Natural killer cell (primary cell): ENCODE measurements around the gene NCDN. TPM values are rescaled to one million over a fixed set of nuclear protein-coding genes. Genes with fewer than 3 reads are reported as not detected.

Experiments
- ATAC-seq, 3 donors: fragments of 150-1000 bp in 2 of 3; fragments of 200-7000 bp in 1 of 3; cut with Tn5 transposase; 1 replicate in 1 of 3; 2 replicates in 2 of 3; pipeline ENCODE4 v1.10.0; 2021; ENCODE audit warnings: mild to moderate bottlenecking in 2 of 3, moderate library complexity in 2 of 3
- DNase-seq, 2 donors: peaks; one replicate each; pipeline versions ENCODE4 v3.0.0 to v3.0.0-alpha.2; 2013 to 2021; ENCODE audit warnings: mixed read lengths in 1 of 2
- H3K27ac ChIP-seq: one replicate; pipeline ENCODE4 v1.5.1; 2013; ENCODE audit warnings: mild to moderate bottlenecking, low read length
- H3K27me3 ChIP-seq: one replicate; pipeline ENCODE4 v1.6.1; 2013; ENCODE audit warnings: low read length; ENCODE audit not compliant: control insufficient read depth, insufficient read depth
- H3K36me3 ChIP-seq: one replicate; pipeline ENCODE4 v1.6.1; 2013; ENCODE audit warnings: low read length; ENCODE audit not compliant: control insufficient read depth, insufficient read depth
- H3K4me1 ChIP-seq: one replicate; pipeline ENCODE4 v1.6.1; 2013; ENCODE audit warnings: low read length; ENCODE audit not compliant: control insufficient read depth, insufficient read depth
- H3K4me3 ChIP-seq: one replicate; pipeline ENCODE4 v1.5.1; 2013; ENCODE audit warnings: low read length
- H3K9me3 ChIP-seq: one replicate; pipeline ENCODE4 v1.6.1; 2013; ENCODE audit warnings: low read length; ENCODE audit not compliant: control insufficient read depth, insufficient read depth
- H3K27ac Mint-ChIP-seq, 2 donors: one replicate each; pipeline ENCODE4 v1.8.0; 2022; ENCODE audit warnings: mild to moderate bottlenecking in 2 of 2, mixed read lengths in 2 of 2, moderate library complexity in 1 of 2
- H3K27me3 Mint-ChIP-seq, 2 donors: one replicate each; pipeline ENCODE4 v1.8.0; 2022; ENCODE audit warnings: low read depth in 2 of 2, mixed read lengths in 2 of 2
- H3K36me3 Mint-ChIP-seq: one replicate; pipeline ENCODE4 v1.8.0; 2022; ENCODE audit warnings: mixed read lengths
- H3K4me1 Mint-ChIP-seq, 2 donors: one replicate each; pipeline ENCODE4 v1.8.0; 2022; ENCODE audit warnings: mixed read lengths in 2 of 2
- H3K4me3 Mint-ChIP-seq: one replicate; pipeline ENCODE4 v1.8.0; 2022; ENCODE audit warnings: mild to moderate bottlenecking, moderate library complexity, mixed read lengths
- H3K9me3 Mint-ChIP-seq, 2 donors: one replicate each; pipeline ENCODE4 v1.8.0; 2022; ENCODE audit warnings: mixed read lengths in 2 of 2
- WGBS: methylation state at CpG from one replicate; pipeline ENCODE4 v1.1.7; 2013; ENCODE audit warnings: missing lambda C conversion rate; ENCODE audit not compliant: insufficient coverage; 5-methylcytosine and 5-hydroxymethylcytosine counted together
- intact Hi-C: fragments of 100-400 bp; cut with micrococcal nuclease; formaldehyde crosslinking; loops from one replicate; pipeline ENCODE4 v1.14.2; 2022
- total RNA-seq, 4 donors: library from RNA; stranded (reverse); fragments of 120-200 nt in 1 of 4; gene quantifications; one replicate each; pipeline versions ENCODE4 v1.2.3 to v1.2.4, GENCODE V29; 2013 to 2022
- TF ChIP-seq, protein P1 (sequence below): fragments of 200-600 bp; IDR thresholded peaks from one replicate; pipeline ENCODE4 v1.8.0; 2022; ENCODE audit warnings: antibody characterized with exemption

NCDN gene
- total RNA-seq, 3 donors from 2014 or later (not counting 1 experiment from before 2014, with no cell fraction given) = 7.9 to 10.7 (median 9.9) TPM

DNA sequence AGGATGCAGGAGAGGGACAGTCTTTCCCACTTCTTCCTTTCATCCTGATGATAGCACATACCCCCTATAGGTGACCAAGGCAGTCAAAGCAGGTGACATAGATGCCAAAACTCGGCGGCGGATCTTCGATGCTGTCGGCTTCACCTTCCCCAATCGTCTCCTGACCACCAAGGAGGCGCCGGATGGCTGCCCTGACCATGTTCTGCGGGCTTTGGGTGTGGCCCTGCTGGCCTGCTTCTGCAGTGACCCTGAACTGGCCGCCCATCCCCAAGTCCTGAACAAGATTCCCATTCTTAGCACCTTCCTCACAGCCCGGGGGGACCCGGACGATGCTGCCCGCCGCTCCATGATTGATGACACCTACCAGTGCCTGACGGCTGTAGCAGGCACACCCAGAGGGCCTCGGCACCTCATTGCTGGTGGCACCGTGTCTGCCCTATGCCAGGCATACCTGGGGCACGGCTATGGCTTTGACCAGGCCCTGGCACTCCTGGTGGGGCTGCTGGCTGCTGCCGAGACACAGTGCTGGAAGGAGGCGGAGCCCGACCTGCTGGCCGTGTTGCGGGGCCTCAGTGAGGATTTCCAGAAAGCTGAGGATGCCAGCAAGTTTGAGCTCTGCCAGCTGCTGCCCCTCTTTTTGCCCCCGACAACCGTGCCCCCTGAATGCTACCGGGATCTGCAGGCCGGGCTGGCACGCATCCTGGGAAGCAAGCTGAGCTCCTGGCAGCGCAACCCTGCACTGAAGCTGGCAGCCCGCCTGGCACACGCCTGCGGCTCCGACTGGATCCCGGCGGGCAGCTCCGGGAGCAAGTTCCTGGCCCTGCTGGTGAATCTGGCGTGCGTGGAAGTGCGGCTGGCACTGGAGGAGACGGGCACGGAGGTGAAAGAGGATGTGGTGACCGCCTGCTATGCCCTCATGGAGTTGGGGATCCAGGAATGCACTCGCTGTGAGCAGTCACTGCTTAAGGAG is 2.9 kb downstream of the NCDN start:
- peaks cover 28% of the 10 kb centered on the region for H3K4me1 ChIP-seq
- Mint-ChIP-seq H3K36me3 (no peaks in the 10 kb centered on the region), H3K9me3 (no peaks in the 10 kb centered on the region), H3K4me1 (peaks cover 30 to 60% of the 10 kb centered on the region in 2 donors), H3K4me3 (no peak overlapping the region), H3K27ac (peak overlapping the region in 1 of 2 donors; percentile 41), H3K27me3 (no peaks in the 10 kb centered on the region)
- no peak overlapping the region for H3K4me3 ChIP-seq
- ATAC-seq = no peak
- no peaks in the 10 kb centered on the region for H3K9me3 ChIP-seq
- intact Hi-C loops = no loop called here
- TF ChIP-seq, protein P1, sequence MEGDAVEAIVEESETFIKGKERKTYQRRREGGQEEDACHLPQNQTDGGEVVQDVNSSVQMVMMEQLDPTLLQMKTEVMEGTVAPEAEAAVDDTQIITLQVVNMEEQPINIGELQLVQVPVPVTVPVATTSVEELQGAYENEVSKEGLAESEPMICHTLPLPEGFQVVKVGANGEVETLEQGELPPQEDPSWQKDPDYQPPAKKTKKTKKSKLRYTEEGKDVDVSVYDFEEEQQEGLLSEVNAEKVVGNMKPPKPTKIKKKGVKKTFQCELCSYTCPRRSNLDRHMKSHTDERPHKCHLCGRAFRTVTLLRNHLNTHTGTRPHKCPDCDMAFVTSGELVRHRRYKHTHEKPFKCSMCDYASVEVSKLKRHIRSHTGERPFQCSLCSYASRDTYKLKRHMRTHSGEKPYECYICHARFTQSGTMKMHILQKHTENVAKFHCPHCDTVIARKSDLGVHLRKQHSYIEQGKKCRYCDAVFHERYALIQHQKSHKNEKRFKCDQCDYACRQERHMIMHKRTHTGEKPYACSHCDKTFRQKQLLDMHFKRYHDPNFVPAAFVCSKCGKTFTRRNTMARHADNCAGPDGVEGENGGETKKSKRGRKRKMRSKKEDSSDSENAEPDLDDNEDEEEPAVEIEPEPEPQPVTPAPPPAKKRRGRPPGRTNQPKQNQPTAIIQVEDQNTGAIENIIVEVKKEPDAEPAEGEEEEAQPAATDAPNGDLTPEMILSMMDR = no peak
- WGBS = 93% methylated on average over 44 of the region's 44 CpGs
- H3K27ac ChIP-seq = no peak overlapping the region
- H3K27me3 ChIP-seq = no peaks in the 10 kb centered on the region
- H3K36me3 ChIP-seq = peaks cover 2% of the 10 kb centered on the region
- no peak for DNase-seq

DNA sequence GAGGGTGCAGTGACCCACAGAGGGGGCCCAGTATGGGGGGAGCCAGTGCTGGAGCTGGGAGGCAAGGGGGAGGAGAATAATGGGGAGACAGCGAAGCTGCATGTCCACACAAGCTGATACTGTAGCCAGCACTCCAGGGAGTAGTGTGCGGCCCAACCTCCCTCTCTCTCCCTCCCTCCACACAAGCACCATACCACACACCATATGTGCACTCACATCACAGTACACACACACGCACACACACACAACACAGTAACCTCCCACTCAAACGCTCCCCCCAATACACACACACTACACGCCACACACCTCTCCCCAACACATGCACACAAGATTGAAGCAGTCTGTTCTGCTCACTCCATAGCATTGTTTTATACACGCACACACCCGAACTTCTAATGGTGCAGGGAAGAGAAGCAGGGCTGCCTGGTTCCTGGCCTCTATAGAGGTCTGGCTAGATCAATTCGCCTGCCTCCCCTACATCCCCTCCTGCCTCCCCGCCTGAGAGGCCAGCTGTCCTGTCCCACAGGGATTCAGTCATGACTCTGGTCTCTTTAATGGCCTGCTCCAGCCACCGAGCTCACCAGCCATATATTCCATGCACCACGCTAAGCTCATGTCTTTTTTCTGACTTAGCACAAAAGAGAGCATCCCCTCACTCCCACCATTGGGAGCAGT is 3.8 kb downstream of the NCDN start:
- H3K27ac Mint-ChIP-seq = peak overlapping the region in 1 of 2 donors; percentile 41

DNA sequence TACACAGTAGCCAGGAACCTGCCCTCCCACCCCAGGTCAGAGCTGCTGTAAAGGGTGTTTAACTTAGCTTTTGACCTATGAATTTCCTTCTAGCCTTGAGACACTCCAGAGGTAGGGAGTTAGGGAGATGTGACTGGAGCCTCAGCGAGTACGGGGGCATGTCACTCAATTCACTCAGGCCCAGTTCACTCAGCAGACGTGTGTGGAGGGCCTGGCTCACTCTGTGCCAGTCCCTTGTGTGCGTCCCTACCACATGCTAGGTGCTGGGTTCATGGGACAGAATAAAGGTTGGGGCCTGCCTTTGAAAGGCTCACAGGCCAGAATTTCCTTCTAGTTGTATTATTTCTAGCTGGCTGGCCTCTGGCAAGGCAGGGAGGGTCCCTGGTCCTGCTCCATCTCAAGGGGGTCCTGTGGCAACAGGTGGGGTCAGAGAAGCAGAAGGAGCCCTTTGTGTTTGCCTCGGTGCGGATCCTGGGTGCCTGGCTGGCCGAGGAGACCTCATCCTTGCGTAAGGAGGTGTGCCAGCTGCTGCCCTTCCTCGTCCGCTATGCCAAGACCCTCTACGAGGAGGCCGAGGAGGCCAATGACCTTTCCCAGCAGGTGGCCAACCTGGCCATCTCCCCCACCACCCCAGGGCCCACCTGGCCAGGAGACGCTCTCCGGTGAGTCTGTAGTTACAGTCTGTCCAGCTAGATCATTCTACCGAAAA is 4.5 kb downstream of the NCDN start:
- H3K27ac ChIP-seq = no peak overlapping the region
- H3K9me3 ChIP-seq = no peaks in the 10 kb centered on the region
- TF ChIP-seq, protein P1 = no peak
- no peak overlapping the region for H3K4me3 Mint-ChIP-seq
- peaks cover 17 to 52% of the 10 kb centered on the region in 2 donors for H3K4me1 Mint-ChIP-seq
- no peaks in the 10 kb centered on the region for H3K36me3 Mint-ChIP-seq
- H3K27me3 ChIP-seq = no peaks in the 10 kb centered on the region
- peaks cover 2% of the 10 kb centered on the region for H3K36me3 ChIP-seq
- intact Hi-C loops = no loop called here
- no peaks in the 10 kb centered on the region for H3K9me3 Mint-ChIP-seq
- H3K27ac Mint-ChIP-seq = peak overlapping the region in 1 of 2 donors; percentile 41
- WGBS = 94% methylated on average over 14 of the region's 15 CpGs
- no peak overlapping the region for H3K4me3 ChIP-seq
- DNase-seq (no peak), ATAC-seq (no peak)
- peaks cover 21% of the 10 kb centered on the region for H3K4me1 ChIP-seq
- H3K27me3 Mint-ChIP-seq = no peaks in the 10 kb centered on the region

More for the DNA sequence above, 3.8 kb downstream of the NCDN start:
- ATAC-seq (no peak), DNase-seq (no peak)
- Histone ChIP-seq H3K9me3 (no peaks in the 10 kb centered on the region), H3K27ac (no peak overlapping the region), H3K4me3 (no peak overlapping the region), H3K27me3 (no peaks in the 10 kb centered on the region), H3K4me1 (peaks cover 26% of the 10 kb centered on the region), H3K36me3 (peaks cover 2% of the 10 kb centered on the region)
- Mint-ChIP-seq H3K4me1 (peaks cover 21 to 52% of the 10 kb centered on the region in 2 donors), H3K4me3 (peak overlapping the region; percentile 1), H3K9me3 (no peaks in the 10 kb centered on the region), H3K27me3 (no peaks in the 10 kb centered on the region), H3K36me3 (no peaks in the 10 kb centered on the region)
- 95% methylated on average over 10 of the region's 11 CpGs for WGBS
- intact Hi-C loops = no loop called here
- TF ChIP-seq, protein P1 = no peak
